Measurements from ENCODE around the gene TSPYL4.

TSPYL4 gene

DNA sequence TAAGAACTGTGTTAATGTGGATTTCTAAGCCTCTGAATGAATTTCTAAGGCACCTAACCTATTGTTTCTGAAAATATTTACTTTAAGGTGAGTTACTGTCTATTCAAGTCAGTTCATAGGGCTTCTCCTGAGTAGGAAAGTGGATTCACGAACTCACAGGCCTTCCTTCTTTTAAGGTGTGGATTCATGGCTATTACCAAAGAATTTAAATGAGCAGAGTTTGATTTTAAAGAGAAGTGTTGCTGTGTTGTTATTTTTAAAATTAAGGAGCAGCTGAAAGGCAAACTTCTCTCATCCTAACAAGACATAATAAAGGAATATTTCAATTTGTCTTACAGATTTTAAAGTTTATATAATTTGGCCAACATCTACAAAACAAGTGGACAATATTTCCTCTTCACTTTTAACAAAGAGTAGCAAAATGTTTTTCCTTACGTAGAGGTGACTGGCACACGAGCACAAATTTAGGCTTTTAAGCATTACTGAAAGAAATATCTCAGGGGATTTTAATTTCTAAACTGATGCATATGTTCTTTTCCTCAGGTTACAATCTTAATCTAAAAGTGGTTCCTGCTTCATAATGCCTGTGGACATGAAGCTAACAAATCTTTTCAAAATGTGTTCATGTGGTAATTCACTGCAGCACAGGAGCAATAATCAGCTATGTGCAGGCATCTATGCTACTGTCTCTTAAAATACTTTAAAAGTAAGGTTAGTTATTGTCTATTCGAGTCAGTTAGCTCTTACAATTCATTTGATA, 602 bp upstream of the TSPYL4 start:
- Histone ChIP-seq H3K4me3 (ENCODE audit: insufficient read depth, low read depth, low read length, poor library complexity, severe bottlenecking) (peak overlapping the region; percentile 97), H3K36me3 (ENCODE audit: control insufficient read depth, insufficient read depth, low read length) (no peaks in the 10 kb centered on the region), H3K9me3 (ENCODE audit: control insufficient read depth, low read length) (no peaks in the 10 kb centered on the region), H3K27me3 (replicated peaks; ENCODE audit: control insufficient read depth, insufficient read depth, low read length, poor library complexity, severe bottlenecking) (no peaks in the 10 kb centered on the region), H3K27ac (ENCODE audit: insufficient read depth, low read length, poor library complexity, severe bottlenecking) (peak overlapping the region; percentile 98), H3K4me1 (ENCODE audit: control insufficient read depth, insufficient read depth, low read length, poor library complexity, severe bottlenecking) (peaks cover 9% of the 10 kb centered on the region)
- DNase-seq: no peak

DNA sequence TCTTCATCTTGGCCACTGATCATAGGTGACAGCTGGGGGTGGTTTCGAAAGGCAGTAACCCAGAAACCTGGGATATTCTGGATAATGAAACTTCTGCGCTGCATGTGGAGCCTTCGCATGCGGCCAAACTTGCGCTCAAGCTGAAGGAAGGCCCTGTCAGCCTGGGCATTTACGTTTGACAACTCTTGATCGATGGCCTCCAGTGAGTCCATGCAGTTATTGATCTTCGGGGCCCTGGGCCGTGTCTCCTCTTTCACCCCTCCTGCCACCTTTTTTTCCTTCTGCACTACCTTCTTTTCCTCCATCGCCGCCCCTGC, 729 bp downstream of the TSPYL4 start:
- DNase-seq: no peak
- no peaks in the 10 kb centered on the region for H3K27me3 ChIP-seq (replicated peaks; ENCODE audit: control insufficient read depth, insufficient read depth, low read length, poor library complexity, severe bottlenecking)
- H3K9me3 ChIP-seq (ENCODE audit: control insufficient read depth, low read length): no peaks in the 10 kb centered on the region
- peaks cover 9% of the 10 kb centered on the region for H3K4me1 ChIP-seq (ENCODE audit: control insufficient read depth, insufficient read depth, low read length, poor library complexity, severe bottlenecking)
- H3K4me3 ChIP-seq (ENCODE audit: insufficient read depth, low read depth, low read length, poor library complexity, severe bottlenecking): peak overlapping the region; percentile 97
- no peaks in the 10 kb centered on the region for H3K36me3 ChIP-seq (ENCODE audit: control insufficient read depth, insufficient read depth, low read length)
- H3K27ac ChIP-seq (ENCODE audit: insufficient read depth, low read length, poor library complexity, severe bottlenecking): peak overlapping the region; percentile 98

DNA sequence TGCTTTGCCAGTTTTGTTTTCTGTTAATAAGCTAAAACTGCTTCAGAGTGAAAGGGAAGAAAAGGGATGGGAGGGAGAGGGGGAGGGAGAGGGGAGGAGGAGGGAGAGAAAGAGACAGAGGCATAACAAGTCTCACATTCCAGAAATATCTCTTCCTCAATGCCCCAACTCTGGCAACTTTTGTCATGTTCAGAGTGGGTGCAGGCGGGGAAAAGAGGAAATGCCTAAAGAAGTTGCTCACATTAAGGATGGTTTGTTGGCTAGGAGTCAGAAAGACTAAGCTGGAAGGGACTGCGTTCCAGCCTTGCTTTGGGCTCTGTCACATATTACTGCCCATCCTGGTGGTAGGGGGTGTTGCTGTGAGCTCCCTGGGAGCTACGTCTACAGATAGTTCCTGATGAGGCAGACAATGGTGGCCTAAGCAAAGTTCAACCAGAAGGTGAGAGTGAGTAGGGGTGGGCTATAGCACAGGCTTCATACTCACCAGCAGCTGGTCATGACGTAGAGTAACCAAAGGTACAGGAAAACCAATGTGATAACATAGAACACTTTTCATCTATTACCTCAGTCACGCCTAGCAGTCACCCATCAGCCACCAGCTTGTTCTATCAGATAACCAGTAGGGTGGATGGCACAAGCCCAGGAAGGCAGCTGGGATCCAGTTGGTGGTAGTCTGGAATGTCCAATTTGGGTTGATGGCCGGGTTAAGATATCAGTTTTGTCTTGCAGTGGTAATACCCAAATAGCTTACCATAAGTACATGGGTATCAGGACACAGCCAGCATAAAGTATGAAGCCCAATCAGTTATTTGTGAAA, 2.1 kb downstream of the TSPYL4 start:
- Histone ChIP-seq H3K27me3 (replicated peaks; ENCODE audit: control insufficient read depth, insufficient read depth, low read length, poor library complexity, severe bottlenecking) (no peaks in the 10 kb centered on the region), H3K4me3 (ENCODE audit: insufficient read depth, low read depth, low read length, poor library complexity, severe bottlenecking) (no peak overlapping the region), H3K9me3 (ENCODE audit: control insufficient read depth, low read length) (no peaks in the 10 kb centered on the region), H3K36me3 (ENCODE audit: control insufficient read depth, insufficient read depth, low read length) (no peaks in the 10 kb centered on the region), H3K27ac (ENCODE audit: insufficient read depth, low read length, poor library complexity, severe bottlenecking) (no peak overlapping the region), H3K4me1 (ENCODE audit: control insufficient read depth, insufficient read depth, low read length, poor library complexity, severe bottlenecking) (peaks cover 9% of the 10 kb centered on the region)
- no peak for DNase-seq

DNA sequence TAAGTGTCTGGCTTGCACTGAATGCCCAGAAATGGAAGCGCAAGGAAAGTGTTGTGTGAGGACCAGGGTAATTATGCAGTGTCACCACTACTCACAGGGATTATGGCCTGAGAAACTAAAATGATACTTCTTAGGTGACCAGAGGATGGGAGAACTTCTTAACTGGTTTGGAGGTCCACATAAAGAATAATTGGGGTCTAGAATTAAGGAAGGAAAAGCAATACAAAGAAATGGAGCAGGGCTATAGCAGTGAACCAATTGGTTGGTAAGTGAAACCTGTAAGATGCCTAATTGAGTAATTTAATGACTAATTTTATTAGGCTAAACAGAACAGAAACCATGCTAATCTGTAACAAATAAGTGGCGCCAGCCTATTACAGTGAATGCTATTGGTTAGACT, 5.3 kb downstream of the TSPYL4 start:
- Histone ChIP-seq H3K4me3 (ENCODE audit: insufficient read depth, low read depth, low read length, poor library complexity, severe bottlenecking) (no peak overlapping the region), H3K4me1 (ENCODE audit: control insufficient read depth, insufficient read depth, low read length, poor library complexity, severe bottlenecking) (peaks cover 9% of the 10 kb centered on the region), H3K9me3 (ENCODE audit: control insufficient read depth, low read length) (no peaks in the 10 kb centered on the region), H3K36me3 (ENCODE audit: control insufficient read depth, insufficient read depth, low read length) (no peaks in the 10 kb centered on the region), H3K27ac (ENCODE audit: insufficient read depth, low read length, poor library complexity, severe bottlenecking) (no peak overlapping the region), H3K27me3 (replicated peaks; ENCODE audit: control insufficient read depth, insufficient read depth, low read length, poor library complexity, severe bottlenecking) (no peaks in the 10 kb centered on the region)
- DNase-seq: no peak

DNA sequence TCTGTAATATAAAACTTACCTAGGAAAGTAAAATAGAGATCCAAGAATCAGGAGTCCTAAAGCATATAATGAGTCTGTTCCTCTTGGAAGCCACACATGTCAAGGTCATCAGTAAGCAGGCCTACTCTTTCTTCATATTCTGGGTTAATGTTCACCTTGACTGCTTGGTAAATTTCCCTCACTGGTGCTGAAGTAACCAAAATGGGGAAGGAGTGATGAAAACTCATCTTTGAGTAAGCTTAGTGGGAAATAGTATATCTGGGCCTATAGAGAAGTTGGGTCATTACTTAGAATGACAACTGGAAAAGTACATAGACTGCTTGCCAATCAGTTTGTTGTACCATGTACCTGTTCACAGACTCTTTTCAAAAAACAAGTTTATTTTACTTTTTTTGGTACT, 6.6 kb downstream of the TSPYL4 start:
- no peak for DNase-seq
- Histone ChIP-seq H3K4me1 (ENCODE audit: control insufficient read depth, insufficient read depth, low read length, poor library complexity, severe bottlenecking) (no peaks in the 10 kb centered on the region), H3K36me3 (ENCODE audit: control insufficient read depth, insufficient read depth, low read length) (no peaks in the 10 kb centered on the region), H3K9me3 (ENCODE audit: control insufficient read depth, low read length) (no peaks in the 10 kb centered on the region), H3K4me3 (ENCODE audit: insufficient read depth, low read depth, low read length, poor library complexity, severe bottlenecking) (no peak overlapping the region), H3K27ac (ENCODE audit: insufficient read depth, low read length, poor library complexity, severe bottlenecking) (no peak overlapping the region), H3K27me3 (replicated peaks; ENCODE audit: control insufficient read depth, insufficient read depth, low read length, poor library complexity, severe bottlenecking) (no peaks in the 10 kb centered on the region)

DNA sequence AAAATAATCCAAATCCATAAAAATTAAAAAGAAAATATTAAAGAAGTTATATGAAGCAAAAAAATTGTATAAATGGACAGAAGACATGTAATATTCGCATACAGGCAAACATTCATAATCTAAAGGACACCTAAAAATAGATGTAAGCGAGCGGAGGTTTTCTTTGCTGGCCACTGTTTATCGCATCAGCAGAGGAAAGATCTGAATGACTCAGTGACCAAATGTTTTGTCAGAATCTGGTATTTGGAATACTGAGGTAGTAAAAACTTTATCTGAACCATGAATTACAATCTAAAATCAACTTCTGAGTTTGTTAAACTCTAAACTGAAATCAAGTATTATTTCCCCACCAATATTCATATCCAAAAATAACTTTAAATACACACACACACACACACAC, 7.8 kb downstream of the TSPYL4 start:
- H3K27me3 ChIP-seq (replicated peaks; ENCODE audit: control insufficient read depth, insufficient read depth, low read length, poor library complexity, severe bottlenecking): no peaks in the 10 kb centered on the region
- H3K9me3 ChIP-seq (ENCODE audit: control insufficient read depth, low read length): no peaks in the 10 kb centered on the region
- no peak for DNase-seq
- no peak overlapping the region for H3K27ac ChIP-seq (ENCODE audit: insufficient read depth, low read length, poor library complexity, severe bottlenecking)
- no peak overlapping the region for H3K4me3 ChIP-seq (ENCODE audit: insufficient read depth, low read depth, low read length, poor library complexity, severe bottlenecking)
- no peaks in the 10 kb centered on the region for H3K4me1 ChIP-seq (ENCODE audit: control insufficient read depth, insufficient read depth, low read length, poor library complexity, severe bottlenecking)
- no peaks in the 10 kb centered on the region for H3K36me3 ChIP-seq (ENCODE audit: control insufficient read depth, insufficient read depth, low read length)

DNA sequence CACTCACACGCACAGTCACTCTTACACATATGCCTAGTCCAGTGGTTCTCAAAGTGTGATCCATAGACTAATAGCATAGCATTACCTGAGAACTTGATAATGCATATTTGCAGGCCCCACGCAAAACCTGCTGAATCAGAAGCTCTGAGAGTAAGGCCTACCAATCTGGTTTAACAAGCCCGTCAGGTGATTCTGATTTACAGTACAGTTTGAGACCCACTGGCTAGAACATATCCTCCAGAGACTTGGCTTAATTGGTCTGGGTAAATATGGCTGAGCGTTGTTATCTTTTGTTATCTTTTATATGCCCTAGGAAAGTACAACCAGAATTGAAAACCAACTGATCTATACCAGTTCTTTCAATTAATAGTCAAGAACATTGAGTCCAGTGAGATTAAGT, 9.6 kb downstream of the TSPYL4 start:
- Histone ChIP-seq H3K27me3 (replicated peaks; ENCODE audit: control insufficient read depth, insufficient read depth, low read length, poor library complexity, severe bottlenecking) (no peaks in the 10 kb centered on the region), H3K4me3 (ENCODE audit: insufficient read depth, low read depth, low read length, poor library complexity, severe bottlenecking) (no peak overlapping the region), H3K4me1 (ENCODE audit: control insufficient read depth, insufficient read depth, low read length, poor library complexity, severe bottlenecking) (no peaks in the 10 kb centered on the region), H3K36me3 (ENCODE audit: control insufficient read depth, insufficient read depth, low read length) (peaks cover 5% of the 10 kb centered on the region), H3K27ac (ENCODE audit: insufficient read depth, low read length, poor library complexity, severe bottlenecking) (no peak overlapping the region), H3K9me3 (ENCODE audit: control insufficient read depth, low read length) (no peaks in the 10 kb centered on the region)
- no peak for DNase-seq

DNA sequence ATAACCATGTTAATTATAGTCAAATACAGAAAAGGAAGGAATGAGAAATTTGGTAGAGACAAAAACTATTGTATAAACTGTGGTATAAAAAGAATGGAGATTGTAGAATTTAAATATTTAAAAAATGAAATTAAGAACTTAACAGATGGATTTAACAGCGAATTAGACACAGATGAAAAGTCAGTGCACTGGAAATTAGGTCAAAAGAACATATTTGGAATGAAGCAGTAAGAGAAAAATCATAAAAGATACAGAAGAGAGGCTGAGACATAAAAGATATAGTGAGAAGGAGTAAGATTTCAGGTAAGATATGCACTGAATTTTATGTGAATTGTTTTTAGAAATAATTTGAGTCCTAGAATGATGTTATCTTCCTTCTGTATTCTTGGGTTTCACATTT, 14.0 kb downstream of the TSPYL4 start:
- Histone ChIP-seq H3K4me3 (ENCODE audit: insufficient read depth, low read depth, low read length, poor library complexity, severe bottlenecking) (no peak overlapping the region), H3K9me3 (ENCODE audit: control insufficient read depth, low read length) (no peaks in the 10 kb centered on the region), H3K36me3 (ENCODE audit: control insufficient read depth, insufficient read depth, low read length) (peaks cover 29% of the 10 kb centered on the region), H3K27ac (ENCODE audit: insufficient read depth, low read length, poor library complexity, severe bottlenecking) (no peak overlapping the region), H3K27me3 (replicated peaks; ENCODE audit: control insufficient read depth, insufficient read depth, low read length, poor library complexity, severe bottlenecking) (no peaks in the 10 kb centered on the region), H3K4me1 (ENCODE audit: control insufficient read depth, insufficient read depth, low read length, poor library complexity, severe bottlenecking) (no peaks in the 10 kb centered on the region)
- DNase-seq: no peak

DNA sequence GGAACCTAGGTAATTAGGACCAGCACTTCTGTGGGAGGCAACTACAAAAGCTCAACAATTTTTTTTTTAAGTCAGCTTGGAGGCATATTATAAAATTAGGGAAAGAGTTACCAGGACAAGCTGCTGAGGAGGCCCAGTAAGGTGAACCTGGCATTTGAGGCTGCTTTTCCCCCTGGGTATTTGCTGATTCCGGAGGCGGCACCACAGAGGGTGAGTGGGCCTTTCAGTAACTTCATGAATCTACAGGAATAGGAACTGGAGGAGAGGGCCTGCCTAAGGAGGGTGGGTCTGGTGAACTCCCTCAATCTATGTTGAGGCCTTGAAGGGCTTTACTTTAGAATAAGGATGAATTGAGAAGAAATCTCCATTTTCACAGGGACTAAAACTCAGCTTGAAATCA, 14.6 kb downstream of the TSPYL4 start:
- Histone ChIP-seq H3K4me3 (ENCODE audit: insufficient read depth, low read depth, low read length, poor library complexity, severe bottlenecking) (no peak overlapping the region), H3K27ac (ENCODE audit: insufficient read depth, low read length, poor library complexity, severe bottlenecking) (no peak overlapping the region), H3K4me1 (ENCODE audit: control insufficient read depth, insufficient read depth, low read length, poor library complexity, severe bottlenecking) (no peaks in the 10 kb centered on the region), H3K9me3 (ENCODE audit: control insufficient read depth, low read length) (no peaks in the 10 kb centered on the region), H3K36me3 (ENCODE audit: control insufficient read depth, insufficient read depth, low read length) (peaks cover 29% of the 10 kb centered on the region), H3K27me3 (replicated peaks; ENCODE audit: control insufficient read depth, insufficient read depth, low read length, poor library complexity, severe bottlenecking) (no peaks in the 10 kb centered on the region)
- no peak for DNase-seq

DNA sequence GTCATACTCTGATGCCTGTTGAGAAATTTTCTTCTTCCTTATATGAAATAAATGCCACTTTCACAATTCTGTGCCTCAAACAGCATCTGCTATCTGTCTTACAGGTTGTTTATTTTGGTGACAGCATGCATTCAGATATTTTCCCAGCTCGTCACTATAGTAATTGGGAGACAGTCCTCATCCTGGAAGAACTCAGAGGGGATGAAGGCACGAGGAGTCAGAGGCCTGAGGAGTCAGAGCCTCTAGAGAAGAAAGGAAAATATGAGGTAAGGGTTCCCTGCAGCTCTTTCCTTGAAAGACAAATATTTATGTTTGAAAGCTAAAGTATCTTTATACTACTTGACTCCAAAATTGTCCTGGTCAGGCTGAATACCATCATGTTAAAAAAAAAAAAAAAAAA, 15.8 kb downstream of the TSPYL4 start:
- H3K36me3 ChIP-seq (ENCODE audit: control insufficient read depth, insufficient read depth, low read length): peaks cover 29% of the 10 kb centered on the region
- H3K27ac ChIP-seq (ENCODE audit: insufficient read depth, low read length, poor library complexity, severe bottlenecking): no peak overlapping the region
- no peaks in the 10 kb centered on the region for H3K4me1 ChIP-seq (ENCODE audit: control insufficient read depth, insufficient read depth, low read length, poor library complexity, severe bottlenecking)
- no peaks in the 10 kb centered on the region for H3K27me3 ChIP-seq (replicated peaks; ENCODE audit: control insufficient read depth, insufficient read depth, low read length, poor library complexity, severe bottlenecking)
- H3K9me3 ChIP-seq (ENCODE audit: control insufficient read depth, low read length): no peaks in the 10 kb centered on the region
- no peak overlapping the region for H3K4me3 ChIP-seq (ENCODE audit: insufficient read depth, low read depth, low read length, poor library complexity, severe bottlenecking)
- DNase-seq: no peak
